Measurements from ENCODE around the gene APOBEC4.
"Not testable (repeated sequence)": the region's sequence is repeated elsewhere in the genome, so short reads cannot be mapped to it uniquely, and the experiment has no call there.

Gene APOBEC4

GRCh38 chr1:183620311-183620710 is 32.8 kb downstream of the APOBEC4 start:
- peak; percentile 45; the same call in 1 of the 2 replicates for TF ChIP-seq JUND (IDR thresholded peaks at IDR 0.05; ENCODE audit: low read depth)
- in situ Hi-C loops (cut with HindIII; ENCODE audit: low pct_unique_long_range_greater_than_20kb, low sequenced_read_pairs), result no loop called here
- no peak for DNase-seq (ENCODE audit: low read depth in 1 of 2, low spot score in 1 of 2)

DNA sequence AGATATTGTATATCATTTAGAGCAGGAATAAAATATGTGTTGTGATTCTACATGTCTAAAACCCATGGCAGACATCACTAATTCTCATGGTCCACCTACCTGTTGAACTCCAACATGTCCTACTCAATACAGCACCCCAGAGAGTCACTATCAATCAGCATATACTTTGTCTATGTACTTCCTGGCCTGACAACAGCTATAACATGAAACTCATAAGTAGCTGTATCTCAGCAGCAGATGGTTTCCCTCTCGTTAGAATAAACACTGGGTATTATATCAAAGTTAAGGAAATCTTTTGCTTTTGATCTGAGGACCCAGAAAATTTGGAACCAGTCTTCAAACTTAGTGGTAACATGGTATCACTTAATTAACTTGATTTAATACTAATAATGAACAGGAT is 33.3 kb downstream of the APOBEC4 start:
- in situ Hi-C loops (cut with HindIII; ENCODE audit: low pct_unique_long_range_greater_than_20kb, low sequenced_read_pairs), result no loop called here
- no peak for DNase-seq (ENCODE audit: low read depth in 1 of 2, low spot score in 1 of 2)
- no peak for TF ChIP-seq JUND (IDR thresholded peaks at IDR 0.05; ENCODE audit: low read depth)

DNA sequence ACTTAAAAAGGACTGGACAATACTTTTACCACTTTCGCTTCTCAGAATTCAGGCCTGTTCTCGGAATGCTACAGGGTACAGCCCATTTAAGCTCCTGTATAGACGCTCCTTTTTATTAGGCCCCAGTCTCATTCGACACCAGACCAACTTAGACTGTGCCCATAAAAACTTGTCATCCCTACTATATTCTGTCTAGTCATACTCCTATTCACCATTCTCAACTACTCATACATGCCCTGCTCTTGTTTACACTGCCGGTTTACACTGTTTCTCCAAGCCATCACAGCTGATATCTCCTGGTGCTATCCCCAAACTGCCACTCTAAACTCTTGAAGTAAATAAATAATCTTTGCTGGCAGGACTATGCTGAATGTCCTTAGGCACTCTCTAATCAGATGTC is 34.9 kb downstream of the APOBEC4 start:
- DNase-seq (ENCODE audit: low read depth in 1 of 2, low spot score in 1 of 2); in situ Hi-C loops (cut with HindIII; ENCODE audit: low pct_unique_long_range_greater_than_20kb, low sequenced_read_pairs): not testable (repeated sequence)

DNA sequence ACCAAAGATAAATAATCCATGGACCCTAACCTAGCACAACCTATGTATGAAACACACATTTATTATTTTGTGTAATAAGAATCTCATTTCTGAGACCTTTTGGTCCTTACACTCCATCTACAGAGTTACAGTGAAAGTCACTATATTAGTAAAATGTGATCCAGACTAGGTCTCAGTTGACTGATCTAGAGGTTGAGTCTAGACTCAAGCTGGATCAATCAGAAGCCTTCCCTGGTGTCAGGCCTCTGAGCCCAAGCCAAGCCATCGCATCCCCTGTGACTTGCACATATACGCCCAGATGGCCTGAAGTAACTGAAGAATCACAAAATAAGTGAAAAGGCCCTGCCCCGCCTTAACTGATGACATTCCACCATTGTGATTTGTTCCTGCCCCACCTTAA is 40.1 kb downstream of the APOBEC4 start:
- DNase-seq (ENCODE audit: low read depth in 1 of 2, low spot score in 1 of 2); in situ Hi-C loops (cut with HindIII; ENCODE audit: low pct_unique_long_range_greater_than_20kb, low sequenced_read_pairs): not testable (repeated sequence)

DNA sequence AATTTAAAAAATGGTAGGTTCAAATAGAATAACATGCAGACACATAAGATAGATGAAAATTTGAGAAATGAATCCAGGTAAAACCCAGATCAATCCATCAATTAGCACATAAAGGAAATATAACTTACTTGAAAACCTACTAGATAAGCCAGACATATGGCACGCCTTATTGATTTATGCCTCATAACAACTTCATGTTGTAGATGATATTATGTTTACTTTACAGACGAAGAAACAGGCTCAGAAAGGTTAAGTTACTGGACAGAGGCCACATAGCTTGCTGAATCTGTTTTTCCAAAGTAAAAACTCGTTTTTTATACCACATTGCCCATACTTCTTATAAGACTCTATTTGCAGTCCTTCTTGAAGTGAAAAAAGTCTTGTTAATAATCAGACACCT is 40.7 kb downstream of the APOBEC4 start:
- no peak for TF ChIP-seq JUND (IDR thresholded peaks at IDR 0.05; ENCODE audit: low read depth)
- no peak for DNase-seq (ENCODE audit: low read depth in 1 of 2, low spot score in 1 of 2)
- in situ Hi-C loops (cut with HindIII; ENCODE audit: low pct_unique_long_range_greater_than_20kb, low sequenced_read_pairs), result no loop called here

DNA sequence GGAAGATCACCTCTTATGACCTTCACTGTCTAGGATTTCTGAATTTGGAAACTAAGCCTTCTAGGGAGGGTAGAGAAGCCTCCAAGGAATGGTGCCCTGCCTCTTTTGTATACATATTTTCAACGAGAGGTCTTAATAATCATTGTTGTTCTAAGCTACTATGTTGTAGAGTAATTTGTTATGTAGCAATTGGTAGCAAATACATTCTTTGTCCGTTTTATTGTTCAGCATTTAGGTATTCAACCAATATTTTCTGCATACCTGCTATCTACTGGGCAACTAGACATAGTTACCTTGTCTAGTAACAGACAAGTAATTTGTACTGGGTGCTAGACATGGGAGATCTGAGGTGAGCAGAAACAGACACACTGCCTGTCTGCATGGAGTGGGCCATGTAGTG is 42.1 kb downstream of the APOBEC4 start:
- TF ChIP-seq JUND (IDR thresholded peaks at IDR 0.05; ENCODE audit: low read depth), result no peak
- in situ Hi-C loops (cut with HindIII; ENCODE audit: low pct_unique_long_range_greater_than_20kb, low sequenced_read_pairs), result no loop called here
- DNase-seq (ENCODE audit: low read depth in 1 of 2, low spot score in 1 of 2), result no peak

DNA sequence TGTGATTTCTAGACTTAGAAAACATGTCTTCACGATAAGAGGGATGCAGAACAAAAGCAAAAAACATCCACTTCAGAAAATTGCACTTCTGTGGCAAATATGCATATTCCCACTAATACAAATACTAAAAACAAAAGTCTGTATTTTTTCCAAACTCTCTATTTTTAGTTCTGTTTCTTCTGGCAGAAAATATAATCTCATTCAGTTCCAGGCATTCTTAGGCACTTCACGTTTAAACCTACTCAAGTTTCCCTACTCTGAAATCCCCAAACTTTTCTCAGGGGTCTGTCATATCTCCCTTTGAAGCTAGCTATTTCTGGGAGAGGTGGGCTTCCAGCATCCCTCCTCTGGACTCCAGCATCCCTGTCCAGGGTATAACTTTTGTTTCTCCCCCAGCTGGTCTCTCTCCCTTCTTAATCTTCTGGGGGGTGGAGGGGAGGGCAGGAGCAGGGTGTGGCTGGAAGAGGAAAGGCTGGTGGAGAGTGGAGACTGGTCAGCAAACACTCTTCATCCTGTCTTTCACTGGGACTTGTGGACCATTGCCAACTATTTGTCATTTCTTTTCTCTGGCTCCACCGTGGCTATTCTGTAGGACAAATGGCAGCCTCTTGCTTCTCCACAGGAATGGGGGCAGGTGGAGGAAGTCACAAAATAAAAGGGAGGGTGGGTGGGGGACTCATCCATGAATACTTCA is 43.2 kb downstream of the APOBEC4 start:
- TF ChIP-seq JUND (IDR thresholded peaks at IDR 0.05; ENCODE audit: low read depth), result no peak
- DNase-seq (ENCODE audit: low read depth in 1 of 2, low spot score in 1 of 2), result peak in 1 of 2 experiments; percentile 39
- in situ Hi-C loops (cut with HindIII; ENCODE audit: low pct_unique_long_range_greater_than_20kb, low sequenced_read_pairs), result no loop called here

DNA sequence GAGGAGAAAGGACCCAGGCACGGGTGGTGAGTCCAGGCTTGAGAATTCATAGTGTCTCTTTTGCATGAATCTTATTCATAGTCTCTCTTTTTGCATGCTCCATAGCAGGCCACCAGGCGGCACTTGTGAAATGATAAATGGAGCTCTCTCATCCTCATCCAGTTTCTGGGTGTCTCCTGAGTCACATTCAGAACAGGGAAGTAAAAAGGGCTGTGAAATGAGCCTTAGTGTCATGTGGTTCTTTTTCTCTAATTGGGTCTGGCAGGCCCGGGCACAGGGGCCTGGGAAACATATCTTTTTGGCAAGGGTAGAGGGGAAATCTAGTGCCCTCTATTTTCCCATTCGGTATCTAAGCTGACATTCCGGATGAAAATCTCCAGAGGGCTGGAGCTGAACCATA is 43.8 kb downstream of the APOBEC4 start:
- in situ Hi-C loops (cut with HindIII; ENCODE audit: low pct_unique_long_range_greater_than_20kb, low sequenced_read_pairs), result no loop called here
- DNase-seq (ENCODE audit: low read depth in 1 of 2, low spot score in 1 of 2), result peak in 1 of 2 experiments; percentile 82

GRCh38 chr1:183607322-183607980 is 45.7 kb downstream of the APOBEC4 start:
- no peak for TF ChIP-seq JUND (IDR thresholded peaks at IDR 0.05; ENCODE audit: low read depth)
- DNase-seq (ENCODE audit: low read depth in 1 of 2, low spot score in 1 of 2), result no peak
- in situ Hi-C loops (cut with HindIII; ENCODE audit: low pct_unique_long_range_greater_than_20kb, low sequenced_read_pairs), result no loop called here

More for the DNA sequence above, 43.8 kb downstream of the APOBEC4 start:
- TF ChIP-seq JUND (IDR thresholded peaks at IDR 0.05; ENCODE audit: low read depth), result no peak

DNA sequence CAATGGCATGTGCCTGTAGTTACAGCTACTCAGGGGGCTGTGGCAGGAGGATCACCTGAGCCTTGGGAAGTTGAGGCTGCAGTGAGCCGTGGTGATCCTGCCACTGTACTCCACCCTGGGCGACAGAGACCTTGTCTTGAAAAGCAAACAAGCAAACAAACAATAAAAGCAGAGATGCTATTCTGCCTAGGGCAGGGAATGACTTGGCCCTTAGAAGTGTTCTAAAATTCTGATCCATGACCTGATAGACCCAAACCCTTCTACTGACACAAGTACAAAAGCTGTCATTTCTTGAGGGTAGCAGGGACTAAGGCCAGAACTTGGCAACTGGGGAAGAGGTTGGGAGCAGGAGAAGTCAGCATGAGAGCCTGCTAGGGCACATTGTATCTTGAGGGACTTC is 47.2 kb downstream of the APOBEC4 start:
- peak in 1 of 2 experiments; percentile 92 for DNase-seq (ENCODE audit: low read depth in 1 of 2, low spot score in 1 of 2)
- in situ Hi-C loops (cut with HindIII; ENCODE audit: low pct_unique_long_range_greater_than_20kb, low sequenced_read_pairs), result no loop called here
- TF ChIP-seq JUND (IDR thresholded peaks at IDR 0.05; ENCODE audit: low read depth), result peak; percentile 91

DNA sequence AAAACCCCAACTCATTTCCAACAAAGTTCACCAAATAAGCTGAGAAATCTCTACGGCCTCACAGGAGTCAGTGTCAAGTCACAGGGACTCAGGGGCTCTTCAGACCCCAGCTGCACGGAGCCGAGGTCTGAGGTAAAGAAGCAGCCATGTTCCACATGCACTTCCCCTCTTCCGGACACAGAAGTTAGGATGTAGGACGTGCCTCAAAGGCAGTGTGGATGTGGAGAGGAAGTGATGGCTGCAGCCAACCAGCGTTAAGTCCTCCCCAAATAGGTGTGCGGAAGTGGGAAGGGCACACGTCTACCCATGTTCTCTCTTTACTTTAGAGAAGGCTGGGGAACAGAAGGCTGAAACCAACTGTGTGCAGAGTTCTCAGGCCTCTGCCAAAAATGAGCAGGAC is 48.3 kb downstream of the APOBEC4 start:
- in situ Hi-C loops (cut with HindIII; ENCODE audit: low pct_unique_long_range_greater_than_20kb, low sequenced_read_pairs), result no loop called here
- no peak for DNase-seq (ENCODE audit: low read depth in 1 of 2, low spot score in 1 of 2)
- no peak for TF ChIP-seq JUND (IDR thresholded peaks at IDR 0.05; ENCODE audit: low read depth)

GRCh38 chr1:183604038-183604808 is 48.9 kb downstream of the APOBEC4 start:
- in situ Hi-C loops (cut with HindIII; ENCODE audit: low pct_unique_long_range_greater_than_20kb, low sequenced_read_pairs), result no loop called here
- no peak for DNase-seq (ENCODE audit: low read depth in 1 of 2, low spot score in 1 of 2)
- TF ChIP-seq JUND (IDR thresholded peaks at IDR 0.05; ENCODE audit: low read depth), result no peak

GRCh38 chr1:183602510-183602909 is 50.6 kb downstream of the APOBEC4 start:
- in situ Hi-C loops (cut with HindIII; ENCODE audit: low pct_unique_long_range_greater_than_20kb, low sequenced_read_pairs), result no loop called here
- DNase-seq (ENCODE audit: low read depth in 1 of 2, low spot score in 1 of 2), result no peak
- TF ChIP-seq JUND (IDR thresholded peaks at IDR 0.05; ENCODE audit: low read depth), result no peak

Data from T47D (cell line).